OCI-LY1 (cell line): ENCODE data around the gene DSTYK.

Source experiments
- H2AFZ ChIP-seq: fragments of 200-600 bp; sonication (generic), shearing (Covaris generic); 2 replicates; pipeline ENCODE4 v1.6.0; 2014; ENCODE audit warnings: antibody characterized with exemption, mild to moderate bottlenecking, low read length
- H3F3A ChIP-seq: fragments of 200-600 bp; sonication (generic), shearing (Covaris generic); 2 replicates; pipeline ENCODE4 v1.6.0; 2014; ENCODE audit warnings: mild to moderate bottlenecking, antibody characterized with exemption, low read length, moderate library complexity; ENCODE audit not compliant: insufficient read depth
- H3K27ac ChIP-seq: fragments of 200-600 bp; sonication (generic); 2 replicates; pipeline ENCODE4 v1.5.1; 2014; ENCODE audit warnings: low read length, mixed run types, mild to moderate bottlenecking, low read depth; ENCODE audit not compliant: poor library complexity, severe bottlenecking
- H3K27me3 ChIP-seq: fragments of 200-600 bp; sonication (generic); 2 replicates; pipeline ENCODE4 v1.6.0; 2014; ENCODE audit warnings: antibody characterized with exemption, mild to moderate bottlenecking, low read length, moderate library complexity; ENCODE audit not compliant: insufficient read depth
- H3K36me3 ChIP-seq: fragments of 200-600 bp; sonication (generic); 2 replicates; pipeline ENCODE4 v1.6.1; 2014; ENCODE audit warnings: mild to moderate bottlenecking, antibody characterized with exemption, low read length, moderate library complexity, mixed read lengths; ENCODE audit not compliant: insufficient read depth
- H3K4me1 ChIP-seq: fragments of 200-600 bp; sonication (generic); 2 replicates; pipeline ENCODE4 v1.5.1; 2014; ENCODE audit warnings: mild to moderate bottlenecking, low read length, moderate library complexity; ENCODE audit not compliant: insufficient read depth, severe bottlenecking
- H3K4me2 ChIP-seq: fragments of 200-600 bp; sonication (generic), shearing (Covaris generic); 2 replicates; pipeline ENCODE4 v1.6.1; 2014; ENCODE audit warnings: low read length
- H3K4me3 ChIP-seq: fragments of 200-600 bp; sonication (generic); 2 replicates; pipeline ENCODE4 v1.5.1; 2014; ENCODE audit warnings: low read length, low read depth, mild to moderate bottlenecking, mixed read lengths; ENCODE audit not compliant: poor library complexity, severe bottlenecking
- H3K79me2 ChIP-seq: fragments of 200-600 bp; shearing (Covaris generic); 2 replicates; pipeline ENCODE4 v1.6.1; 2016; ENCODE audit warnings: mixed run types, low read length, mixed read lengths; ENCODE audit not compliant: insufficient read depth
- H3K9ac ChIP-seq: fragments of 200-600 bp; sonication (generic), shearing (Covaris generic); 2 replicates; pipeline ENCODE4 v1.6.1; 2014; ENCODE audit warnings: mild to moderate bottlenecking, low read length, mixed read lengths
- H3K9me2 ChIP-seq: fragments of 200-600 bp; sonication (generic), shearing (Covaris generic); 2 replicates; pipeline ENCODE4 v1.6.1; 2014; ENCODE audit warnings: low read depth, mild to moderate bottlenecking, low read length, mixed read lengths
- H3K9me3 ChIP-seq: fragments of 200-600 bp; shearing (Covaris generic); 2 replicates; pipeline ENCODE4 v1.6.1; 2014; ENCODE audit warnings: low read length, mixed read lengths
- H4K20me1 ChIP-seq: fragments of 200-600 bp; sonication (generic), shearing (Covaris generic); 2 replicates; pipeline ENCODE4 v1.6.0; 2016; ENCODE audit warnings: mild to moderate bottlenecking, low read length; ENCODE audit not compliant: insufficient read depth
- CTCF ChIP-seq: fragments of 200-600 bp; sonication (generic), shearing (Covaris generic); IDR thresholded peaks from 2 replicates; pipeline ENCODE4 v1.5.1; 2017; ENCODE audit warnings: mild to moderate bottlenecking, antibody characterized with exemption, low read length, moderate library complexity, mixed read lengths
- EZH2 ChIP-seq: fragments of 200-600 bp; sonication (generic), shearing (Covaris generic); IDR thresholded peaks from 2 replicates; pipeline ENCODE4 v1.8.0; 2017; ENCODE audit warnings: borderline replicate concordance, mixed run types, mild to moderate bottlenecking, antibody characterized with exemption, low read length, moderate library complexity, mixed read lengths

Gene DSTYK

GRCh38 chr1:205124726-205125125, 86.8 kb downstream of the DSTYK start:
- H3F3A ChIP-seq = no peaks in the 10 kb centered on the region
- peaks cover 21% of the 10 kb centered on the region for H3K79me2 ChIP-seq
- peaks cover 35% of the 10 kb centered on the region for H3K4me1 ChIP-seq
- no peaks in the 10 kb centered on the region for H3K36me3 ChIP-seq
- peak overlapping the region; percentile 80 for H2AFZ ChIP-seq
- H3K27ac ChIP-seq = no peak overlapping the region
- H3K4me2 ChIP-seq = peak overlapping the region; percentile 1; the same call in 1 of the 2 replicates
- H3K9ac ChIP-seq = no peak overlapping the region
- TF ChIP-seq CTCF (no peak), EZH2 (no peak)
- no peak overlapping the region for H3K4me3 ChIP-seq
- H3K27me3 ChIP-seq = no peaks in the 10 kb centered on the region
- no peaks in the 10 kb centered on the region for H4K20me1 ChIP-seq
- H3K9me2 ChIP-seq = no peaks in the 10 kb centered on the region
- H3K9me3 ChIP-seq = no peaks in the 10 kb centered on the region

GRCh38 chr1:205122489-205122882, 89.0 kb downstream of the DSTYK start:
- TF ChIP-seq CTCF = 0 out of 2 replicates have a peak, but pooled peaks have one; percentile 21
- no peak for TF ChIP-seq EZH2
- peak overlapping the region; percentile 74 for H3K27ac ChIP-seq
- peak overlapping the region; percentile 87 for H3K9ac ChIP-seq

GRCh38 chr1:205121660-205122488, 89.6 kb downstream of the DSTYK start, which contains the start of gene RBBP5:
Gene RBBP5 (minus strand): TSS chr1:205121978. CDS start chr1:205121873, 105 bp downstream.
- peak within 1 kb of the TSS; percentile 76 for H3K4me3 ChIP-seq
- TF ChIP-seq CTCF (peak; percentile 87), EZH2 (no peak)
- peak within 1 kb of the TSS; percentile 89 for H3K4me2 ChIP-seq
- H3K9ac ChIP-seq = peak within 1 kb of the TSS; percentile 87
- H2AFZ ChIP-seq = peak within 1 kb of the TSS; percentile 77
- H3K36me3 ChIP-seq = peaks cover 7% of the 10 kb centered on the region; the same call in 1 of the 2 replicates
- no peaks in the 10 kb centered on the region for H3K27me3 ChIP-seq
- peaks cover 36% of the 10 kb centered on the region for H3K79me2 ChIP-seq
- H3K9me3 ChIP-seq = no peaks in the 10 kb centered on the region
- no peaks in the 10 kb centered on the region for H3F3A ChIP-seq
- no peaks in the 10 kb centered on the region for H3K9me2 ChIP-seq
- peaks cover 38% of the 10 kb centered on the region for H3K4me1 ChIP-seq
- no peaks in the 10 kb centered on the region for H4K20me1 ChIP-seq
- peak within 1 kb of the TSS; percentile 74 for H3K27ac ChIP-seq

More at GRCh38 chr1:205122489-205122882, 89.0 kb downstream of the DSTYK start:
- H3F3A ChIP-seq = no peaks in the 10 kb centered on the region
- peaks cover 38% of the 10 kb centered on the region for H3K4me1 ChIP-seq
- no peaks in the 10 kb centered on the region for H4K20me1 ChIP-seq
- no peaks in the 10 kb centered on the region for H3K9me3 ChIP-seq
- H3K4me2 ChIP-seq = peak overlapping the region; percentile 89
- 0 out of 2 replicates have a peak, but pooled peaks cover 5% of the 10 kb centered on the region for H3K36me3 ChIP-seq
- no peaks in the 10 kb centered on the region for H3K9me2 ChIP-seq
- H3K4me3 ChIP-seq = peak overlapping the region; percentile 76
- H2AFZ ChIP-seq = peak overlapping the region; percentile 77
- peaks cover 36% of the 10 kb centered on the region for H3K79me2 ChIP-seq
- H3K27me3 ChIP-seq = no peaks in the 10 kb centered on the region
